Fibroblast of skin of scalp (primary cell): ENCODE data around the gene LAGE3.

Source experiments
- DNase-seq: peaks from one replicate; pipeline ENCODE4 v3.0.0-alpha.2; 2013

LAGE3 gene

DNA sequence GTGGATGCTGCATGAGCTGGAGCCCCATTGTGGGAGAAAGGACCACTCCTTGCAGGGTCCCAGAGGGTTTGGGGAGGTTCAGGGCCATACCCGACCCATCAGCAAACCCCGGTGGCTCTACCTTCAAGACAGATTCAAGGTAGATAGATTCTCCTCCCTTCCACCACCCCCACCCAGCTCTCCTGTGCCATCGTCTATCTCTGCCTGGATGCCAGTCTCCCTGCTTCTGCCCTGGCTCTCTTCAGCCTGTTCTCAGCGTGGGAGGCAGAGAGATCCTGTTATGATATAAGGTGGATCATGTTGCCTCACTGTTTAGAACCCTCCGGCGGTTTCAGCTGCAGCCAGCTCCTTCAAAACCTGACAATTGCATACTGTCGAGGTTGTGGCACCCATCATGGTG lies 5.4 kb downstream of the LAGE3 start:
- DNase-seq, result no peak

DNA sequence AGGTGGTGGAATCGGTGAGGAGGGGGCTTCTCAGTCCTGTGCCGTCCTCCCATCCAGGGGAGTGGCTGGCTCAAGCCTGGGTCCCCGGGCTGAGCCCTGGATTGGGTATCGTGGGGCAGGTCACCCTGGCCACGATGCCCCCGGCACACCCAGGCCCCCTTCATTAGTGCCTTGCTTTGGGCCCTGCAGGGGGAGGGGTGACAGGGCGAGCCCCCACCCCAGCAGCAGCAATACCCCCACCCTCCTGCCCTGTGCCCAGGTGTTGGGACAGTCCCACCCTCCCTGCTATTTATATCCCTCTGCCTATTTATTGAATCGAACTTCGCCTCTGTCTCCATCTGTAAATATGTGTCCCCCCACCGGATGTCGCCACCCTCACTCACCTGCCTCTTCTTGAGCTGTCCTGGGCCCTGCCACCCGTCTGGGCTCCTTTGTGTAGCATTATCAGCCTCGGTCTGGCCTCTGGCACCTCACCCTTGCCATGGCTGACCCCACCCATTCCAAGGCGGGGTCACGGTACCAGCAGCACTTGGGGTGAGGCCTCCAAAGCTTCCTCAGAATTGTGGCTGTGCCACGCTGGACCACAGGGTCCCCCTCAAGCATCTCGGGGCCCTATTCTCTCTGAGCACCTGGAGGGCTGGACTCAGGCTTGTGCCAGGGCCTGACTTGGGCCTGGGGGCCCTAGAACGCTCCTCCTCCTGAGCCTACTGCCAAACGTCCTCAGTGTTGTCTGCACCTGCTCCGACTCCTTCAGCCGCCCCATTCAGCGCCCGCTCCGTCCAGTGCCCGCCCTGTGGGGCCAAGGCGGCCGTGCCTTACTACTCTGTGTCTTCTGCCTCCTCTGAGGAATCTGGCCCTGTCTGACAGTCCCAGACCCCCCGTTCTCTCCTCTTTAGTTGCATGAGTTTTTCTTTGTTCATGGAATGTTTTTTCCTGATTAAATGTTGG lies 6.1 kb downstream of the LAGE3 start:
- no peak for DNase-seq

DNA sequence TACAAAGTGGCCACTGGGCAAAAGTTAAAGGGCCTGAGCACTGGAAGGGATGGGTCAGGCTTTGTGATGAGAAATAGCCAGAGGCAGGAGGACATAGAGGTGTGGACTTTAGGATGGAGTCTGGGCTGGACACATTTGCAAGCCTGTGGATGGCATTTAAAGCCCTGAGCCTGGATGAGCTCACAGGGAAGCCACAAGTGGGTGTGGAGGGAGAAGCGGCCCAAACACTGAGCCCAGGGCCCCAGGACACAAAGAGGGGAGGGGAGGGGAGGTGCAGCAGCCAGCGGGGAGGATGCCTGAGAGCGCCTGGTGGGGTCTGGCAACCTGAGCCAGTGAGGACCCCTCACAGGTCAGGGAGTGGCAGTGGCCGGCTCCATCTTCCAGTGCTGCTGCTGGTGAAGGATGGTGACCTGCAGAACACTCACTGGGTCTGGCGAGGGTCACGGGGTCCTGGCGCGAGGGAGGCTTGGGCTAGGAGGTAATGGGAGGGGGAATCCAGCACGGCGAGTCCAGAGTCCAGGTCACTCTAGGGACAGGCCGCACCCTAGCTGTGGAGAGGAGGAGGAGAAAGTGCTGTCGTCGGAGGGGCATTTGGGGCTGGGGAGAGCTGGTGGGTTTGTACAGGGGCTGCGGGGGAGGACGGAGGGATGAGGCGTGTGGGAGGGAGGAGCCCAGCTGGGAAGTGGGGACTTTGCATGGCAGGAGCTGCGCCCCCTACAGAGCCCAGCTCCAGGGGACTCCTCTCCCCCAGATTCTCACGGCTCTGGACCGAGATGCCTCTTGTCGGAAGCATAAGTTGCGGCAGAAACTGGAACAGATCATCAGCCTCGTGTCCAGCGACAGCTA lies 7.0 kb downstream of the LAGE3 start:
- no peak for DNase-seq

DNA sequence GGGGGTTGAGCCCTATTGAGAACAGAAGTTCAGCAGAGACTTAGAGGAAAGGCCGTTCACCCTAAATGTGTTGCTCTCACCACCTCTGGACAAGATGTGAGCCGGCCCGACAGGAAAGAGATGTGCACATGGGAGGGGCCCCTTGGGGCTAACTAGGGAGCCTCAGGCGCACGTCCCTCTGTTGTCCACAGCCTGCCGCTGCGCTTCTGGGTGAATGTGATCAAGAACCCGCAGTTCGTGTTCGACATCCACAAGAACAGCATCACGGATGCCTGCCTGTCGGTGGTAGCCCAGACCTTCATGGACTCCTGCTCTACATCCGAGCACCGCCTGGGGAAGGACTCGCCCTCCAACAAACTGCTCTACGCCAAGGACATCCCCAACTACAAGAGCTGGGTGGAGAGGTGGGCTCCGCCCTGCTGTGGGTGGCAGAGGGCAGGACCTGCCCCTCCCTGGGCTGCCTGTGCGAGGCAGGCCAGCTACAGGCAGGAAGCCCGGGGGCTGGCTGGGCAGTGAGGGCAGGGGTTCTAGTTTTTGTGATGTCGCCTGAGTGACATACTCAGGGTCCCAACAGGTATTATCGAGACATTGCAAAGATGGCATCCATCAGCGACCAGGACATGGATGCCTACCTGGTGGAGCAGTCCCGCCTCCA lies 8.0 kb downstream of the LAGE3 start:
- no peak for DNase-seq

DNA sequence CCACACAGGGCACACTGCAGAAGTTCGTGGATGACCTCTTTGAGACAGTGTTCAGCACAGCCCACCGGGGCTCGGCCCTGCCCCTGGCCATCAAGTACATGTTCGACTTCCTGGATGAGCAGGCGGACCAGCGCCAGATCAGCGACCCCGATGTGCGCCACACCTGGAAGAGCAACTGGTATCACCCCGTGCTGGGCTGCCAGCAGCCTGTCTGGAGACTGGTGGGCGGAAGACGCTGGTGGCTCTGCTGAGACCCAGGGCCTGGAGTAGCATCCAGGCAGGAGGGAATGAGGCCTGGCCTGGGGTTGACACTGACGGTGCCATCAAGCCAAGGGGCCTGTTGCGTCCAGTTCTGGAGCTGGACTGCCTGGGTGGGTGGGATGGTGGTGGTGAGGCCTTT lies 8.6 kb downstream of the LAGE3 start:
- DNase-seq, result no peak

DNA sequence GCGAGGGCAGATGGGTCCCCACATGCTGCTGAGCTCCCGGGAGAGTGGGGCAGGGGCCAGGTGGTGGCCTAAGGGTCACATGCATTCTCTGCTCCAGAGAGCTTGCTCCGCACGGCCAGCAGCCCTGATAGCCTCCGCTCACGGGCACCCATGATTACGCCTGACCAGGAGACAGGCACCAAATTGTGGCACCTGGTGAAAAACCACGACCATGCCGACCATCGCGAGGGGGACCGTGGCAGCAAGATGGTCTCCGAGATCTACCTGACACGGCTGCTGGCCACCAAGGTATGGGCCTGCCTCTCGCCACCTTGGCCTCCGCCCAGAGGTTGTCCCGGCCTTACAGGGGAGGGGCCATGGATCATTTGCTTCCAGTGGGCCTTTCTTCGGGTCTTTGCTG lies 9.2 kb downstream of the LAGE3 start:
- DNase-seq, result no peak

DNA sequence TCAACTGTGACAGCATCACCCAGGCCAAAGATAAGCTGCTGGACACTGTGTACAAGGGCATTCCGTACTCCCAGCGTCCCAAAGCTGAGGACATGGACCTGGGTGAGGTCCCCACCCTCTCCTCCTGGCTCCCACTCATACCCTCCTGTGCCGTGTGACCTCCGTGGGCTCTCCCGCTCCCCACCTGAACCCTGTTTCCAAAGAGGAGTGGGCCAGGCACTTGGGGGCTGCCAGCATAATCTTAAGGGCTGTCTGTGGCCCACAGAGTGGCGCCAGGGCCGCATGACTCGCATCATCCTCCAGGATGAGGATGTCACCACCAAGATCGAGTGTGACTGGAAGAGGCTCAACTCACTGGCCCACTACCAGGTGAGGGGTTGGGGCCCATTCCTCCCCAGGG lies 10.0 kb downstream of the LAGE3 start:
- DNase-seq, result no peak

DNA sequence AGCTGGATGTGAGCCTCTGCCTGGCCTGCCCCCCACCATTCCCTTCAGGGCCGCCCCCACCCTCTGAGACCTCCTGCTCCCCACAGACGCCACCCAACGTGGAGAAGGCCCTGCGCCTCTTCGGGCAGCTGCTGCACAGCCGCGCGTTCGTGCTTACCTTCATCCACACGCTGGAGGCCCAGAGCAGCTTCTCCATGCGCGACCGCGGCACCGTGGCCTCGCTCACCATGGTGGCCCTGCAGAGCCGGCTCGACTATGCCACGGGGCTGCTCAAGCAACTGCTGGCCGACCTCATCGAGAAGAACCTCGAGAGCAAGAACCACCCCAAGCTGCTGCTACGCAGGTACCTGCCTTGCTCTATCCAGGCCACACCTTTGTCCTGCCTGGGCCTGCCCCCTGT lies 10.9 kb downstream of the LAGE3 start:
- DNase-seq, result no peak

DNA sequence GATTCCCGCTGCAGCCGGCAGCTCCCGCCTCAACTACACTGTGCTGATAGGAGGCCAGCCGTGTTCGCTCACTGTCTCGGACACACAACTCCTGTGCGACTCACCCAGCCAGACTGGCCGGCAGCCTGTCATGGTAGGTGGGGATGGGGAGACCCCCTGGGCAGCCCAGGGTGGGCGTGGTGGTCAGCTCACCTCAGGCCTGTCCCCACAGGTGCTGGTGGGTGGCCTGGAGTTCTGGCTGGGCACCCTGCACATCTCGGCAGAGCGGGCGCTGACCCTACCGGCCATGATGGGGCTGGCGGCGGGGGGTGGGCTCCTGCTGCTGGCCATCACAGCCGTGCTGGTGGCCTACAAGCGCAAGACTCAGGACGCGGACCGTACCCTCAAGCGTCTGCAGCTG lies 11.5 kb downstream of the LAGE3 start:
- DNase-seq, result no peak

DNA sequence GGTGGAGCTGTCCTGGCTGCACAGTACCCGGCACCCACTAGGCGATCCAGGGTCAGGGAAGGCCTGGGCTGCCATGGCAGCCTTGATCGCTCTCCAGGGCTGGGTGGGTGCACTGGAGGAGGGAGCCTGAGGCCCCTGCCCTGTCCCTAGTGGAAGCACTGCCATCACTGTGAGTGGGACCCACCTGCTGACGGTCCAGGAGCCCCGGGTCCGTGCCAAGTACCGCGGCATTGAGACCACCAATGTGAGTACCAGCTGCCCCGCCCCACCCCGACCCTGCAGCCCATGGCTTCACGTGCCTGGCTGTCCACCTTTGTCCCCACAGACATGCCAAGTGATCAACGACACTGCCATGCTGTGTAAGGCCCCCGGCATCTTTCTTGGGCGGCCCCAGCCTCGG lies 12.2 kb downstream of the LAGE3 start:
- DNase-seq, result no peak

DNA sequence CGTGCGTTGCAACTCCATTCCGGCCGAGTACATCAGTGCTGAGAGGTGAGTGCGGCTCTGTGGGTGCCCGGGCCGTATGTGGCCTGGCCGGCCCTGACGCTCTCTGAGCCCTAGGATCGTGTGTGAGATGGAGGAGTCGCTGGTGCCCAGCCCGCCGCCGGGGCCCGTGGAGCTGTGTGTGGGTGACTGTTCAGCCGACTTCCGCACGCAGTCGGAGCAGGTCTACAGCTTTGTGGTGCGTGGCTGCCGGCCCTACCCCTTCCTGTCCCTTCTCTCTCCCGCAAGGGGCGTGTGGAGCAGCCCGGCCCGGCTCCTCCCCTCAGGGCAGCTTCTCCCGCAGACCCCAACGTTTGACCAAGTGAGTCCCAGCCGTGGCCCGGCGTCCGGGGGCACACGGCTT lies 13.0 kb downstream of the LAGE3 start:
- no peak for DNase-seq

DNA sequence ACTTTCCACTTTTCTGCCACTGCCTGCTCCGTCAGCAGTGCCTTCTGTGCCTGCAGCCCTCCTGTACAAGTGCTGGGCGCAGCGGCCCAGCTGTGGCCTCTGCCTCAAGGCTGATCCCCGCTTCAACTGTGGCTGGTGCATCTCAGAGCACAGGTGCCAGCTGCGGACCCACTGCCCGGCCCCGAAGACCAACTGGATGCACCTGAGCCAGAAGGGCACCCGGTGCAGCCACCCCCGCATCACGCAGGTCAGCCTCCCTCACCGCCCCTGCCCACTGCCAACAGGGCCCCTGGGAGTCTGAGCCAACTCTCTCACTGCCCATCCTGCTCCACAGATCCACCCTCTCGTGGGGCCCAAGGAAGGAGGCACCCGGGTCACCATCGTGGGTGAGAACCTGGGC lies 13.5 kb downstream of the LAGE3 start:
- DNase-seq, result no peak

DNA sequence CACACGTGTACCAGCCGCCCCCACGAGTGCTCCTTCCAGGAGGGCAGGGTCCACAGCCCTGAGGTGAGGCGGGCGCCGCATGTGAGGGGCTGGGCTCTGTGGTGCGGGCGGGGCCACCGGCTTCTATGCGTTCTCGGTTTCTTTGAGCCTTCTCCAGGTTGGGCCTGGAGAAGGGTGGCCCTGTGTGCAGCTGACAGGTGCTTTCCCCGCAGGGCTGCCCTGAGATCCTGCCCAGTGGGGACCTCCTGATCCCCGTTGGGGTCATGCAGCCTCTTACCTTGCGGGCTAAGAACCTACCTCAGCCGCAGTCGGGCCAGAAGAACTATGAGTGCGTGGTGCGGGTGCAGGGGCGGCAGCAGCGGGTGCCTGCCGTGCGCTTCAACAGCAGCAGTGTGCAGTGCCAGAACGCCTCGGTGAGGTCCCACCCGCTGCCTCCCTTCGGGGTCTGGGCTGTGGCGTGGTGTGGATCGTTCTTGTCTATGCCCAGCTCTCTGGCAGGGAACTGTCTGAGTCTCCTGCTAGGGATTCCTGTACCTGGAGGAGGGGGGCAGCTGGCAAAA lies 14.2 kb downstream of the LAGE3 start:
- no peak for DNase-seq

DNA sequence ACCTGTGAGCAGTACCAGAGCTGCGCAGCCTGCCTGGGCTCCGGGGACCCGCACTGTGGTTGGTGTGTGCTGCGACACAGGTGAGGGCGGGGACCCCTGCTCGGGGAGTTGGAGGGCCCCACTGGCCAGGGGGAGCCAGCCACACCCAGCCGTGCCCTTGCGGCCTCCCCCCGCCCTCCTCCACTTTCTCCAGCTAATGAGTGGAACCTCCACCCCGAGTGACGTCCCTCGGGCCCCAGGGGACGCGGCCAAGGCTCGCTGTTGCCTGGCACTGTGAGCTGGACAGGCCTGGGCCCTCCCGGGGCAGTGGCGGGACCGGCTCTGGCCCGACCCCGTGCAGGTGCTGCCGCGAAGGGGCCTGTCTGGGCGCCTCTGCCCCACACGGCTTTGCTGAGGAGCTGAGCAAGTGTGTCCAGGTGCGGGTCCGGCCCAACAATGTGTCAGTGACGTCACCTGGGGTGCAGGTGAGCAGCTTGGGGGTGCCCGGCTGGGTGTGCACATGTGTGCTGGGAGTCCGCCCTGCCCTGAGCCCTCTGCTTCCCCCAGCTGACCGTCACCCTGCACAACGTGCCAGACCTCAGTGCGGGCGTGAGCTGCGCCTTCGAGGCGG lies 15.4 kb downstream of the LAGE3 start:
- no peak for DNase-seq

DNA sequence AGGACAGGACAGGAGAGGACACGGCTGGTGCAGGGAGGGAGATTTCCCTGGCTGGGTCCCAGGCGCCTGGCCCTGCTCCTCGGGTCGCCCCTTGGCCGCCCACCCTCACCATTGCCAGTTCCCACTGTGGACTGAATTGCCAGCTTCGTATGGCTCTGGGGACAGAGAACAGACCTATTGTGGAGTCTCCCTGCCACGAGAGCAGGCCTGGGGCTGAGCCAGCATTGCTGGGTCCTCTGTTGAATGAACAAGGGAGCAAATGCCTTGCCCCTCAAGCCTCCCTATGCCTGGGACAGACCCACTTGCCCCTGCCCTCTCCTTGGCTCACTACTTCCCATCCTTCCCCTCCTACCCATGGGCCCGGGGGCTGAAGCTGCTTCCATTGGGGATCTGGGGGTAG lies 16.7 kb downstream of the LAGE3 start:
- DNase-seq, result no peak

DNA sequence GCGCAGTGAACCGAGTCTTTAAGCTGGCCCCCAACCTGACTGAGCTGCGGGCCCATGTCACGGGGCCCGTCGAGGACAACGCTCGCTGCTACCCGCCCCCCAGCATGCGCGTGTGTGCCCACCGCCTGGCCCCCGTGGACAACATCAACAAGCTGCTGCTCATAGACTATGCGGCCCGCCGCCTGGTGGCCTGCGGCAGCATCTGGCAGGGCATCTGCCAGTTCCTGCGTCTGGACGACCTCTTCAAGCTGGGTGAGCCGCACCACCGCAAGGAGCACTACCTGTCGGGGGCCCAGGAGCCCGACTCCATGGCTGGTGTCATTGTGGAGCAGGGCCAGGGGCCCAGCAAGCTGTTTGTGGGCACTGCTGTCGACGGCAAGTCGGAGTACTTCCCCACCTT lies 18.8 kb downstream of the LAGE3 start:
- DNase-seq, result no peak

DNA sequence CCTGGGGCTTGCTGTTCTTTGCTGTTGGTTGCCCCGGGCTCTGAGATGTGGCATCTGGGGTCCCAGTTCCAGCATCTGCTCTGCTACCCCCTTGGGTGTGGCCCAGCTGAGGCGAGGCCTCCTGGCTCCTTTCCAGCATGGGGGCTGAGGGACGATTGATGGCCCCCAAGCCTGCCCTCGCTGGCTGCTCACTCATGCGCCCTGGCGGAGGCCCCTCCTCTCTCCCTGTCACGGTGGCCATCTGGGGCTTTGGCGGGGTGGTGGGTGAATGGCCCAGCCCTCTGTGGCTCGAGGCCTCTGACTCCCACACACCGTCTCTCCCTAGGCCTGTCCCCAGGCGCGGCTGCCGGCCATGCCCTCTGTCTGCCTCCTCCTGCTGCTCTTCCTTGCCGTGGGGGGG lies 19.2 kb downstream of the LAGE3 start:
- no peak for DNase-seq

DNA sequence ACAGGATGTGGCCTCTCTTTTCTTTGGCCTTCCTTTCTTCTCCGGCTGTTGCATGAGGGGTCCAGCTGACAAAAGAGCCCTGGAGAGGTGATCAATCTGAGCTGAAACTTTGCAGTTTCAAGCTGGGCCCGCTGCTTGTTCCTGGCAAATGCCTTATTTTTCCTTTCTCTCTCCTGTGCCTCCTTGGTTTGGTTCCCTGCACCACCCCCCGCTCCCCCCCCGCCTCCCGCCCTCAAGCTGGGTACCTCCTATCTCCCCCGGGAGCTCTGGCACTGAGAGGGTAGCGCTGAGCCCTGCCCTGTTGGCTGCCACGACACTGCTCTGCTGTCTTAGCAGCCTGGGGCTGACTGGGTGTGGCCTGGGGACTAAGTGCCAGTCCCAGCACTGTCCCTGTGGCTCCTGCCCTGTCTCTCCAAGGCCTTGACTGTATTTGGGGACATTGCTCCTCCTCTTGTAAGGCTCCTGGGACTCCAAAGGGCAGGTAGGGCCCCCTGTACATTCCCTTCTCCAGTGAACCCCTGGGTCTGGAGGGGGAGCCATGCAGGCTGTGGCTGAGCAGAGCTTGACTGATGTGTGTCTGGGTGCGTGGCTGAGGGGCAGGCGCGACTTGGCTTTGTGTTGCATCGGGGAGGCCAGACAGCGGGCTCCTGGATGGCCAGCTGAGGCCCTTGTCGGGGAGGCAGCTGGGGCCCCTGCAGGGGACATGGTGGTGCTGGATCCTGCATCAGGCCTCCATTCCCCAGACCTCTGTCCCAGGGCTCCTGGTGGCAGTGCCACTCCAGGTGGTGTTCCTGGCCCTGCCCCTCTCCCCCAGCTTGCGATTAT lies 19.9 kb downstream of the LAGE3 start:
- DNase-seq, result peak; percentile 37

DNA sequence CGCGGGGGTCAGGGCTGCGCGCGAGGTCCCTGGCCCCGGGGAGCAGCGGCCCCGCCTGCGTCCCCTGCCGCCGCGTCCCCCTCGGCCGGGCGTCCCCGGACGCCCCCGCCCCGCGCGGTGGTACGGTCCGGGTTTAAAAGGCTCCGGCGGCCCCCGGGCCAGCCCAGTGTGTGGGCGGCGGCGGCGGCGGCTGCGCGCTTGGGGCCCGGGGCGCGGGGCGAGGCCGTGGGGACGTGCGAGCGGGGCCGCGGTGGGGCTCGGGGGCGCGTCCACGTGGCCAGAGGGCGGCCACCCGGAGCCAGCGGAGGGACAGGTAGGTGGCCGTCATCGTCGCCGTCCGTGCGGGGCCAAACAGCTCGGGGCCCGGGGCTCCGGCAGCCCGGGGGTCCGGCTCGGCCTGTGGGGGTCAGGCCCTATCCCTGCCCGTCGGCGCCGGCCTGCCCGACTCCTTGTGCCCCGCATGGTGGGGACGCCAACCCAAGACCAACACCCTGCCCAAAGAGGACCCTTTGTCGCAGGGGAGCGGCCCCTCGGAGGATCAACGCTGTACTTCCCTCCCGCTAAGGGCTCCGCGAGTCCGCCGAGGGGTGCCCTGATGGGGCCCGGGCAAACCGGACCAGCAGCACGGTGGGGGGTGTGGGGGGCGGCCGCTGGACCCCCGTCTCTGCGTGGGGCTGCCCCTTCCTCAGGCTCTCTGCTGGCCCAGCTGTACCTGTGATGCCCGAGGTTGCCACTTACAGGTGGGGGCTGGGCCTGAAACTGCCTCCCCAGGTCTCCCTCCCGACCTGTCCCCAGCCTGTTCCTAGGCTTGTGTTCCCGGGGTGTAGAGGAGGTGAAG lies 20.7 kb downstream of the LAGE3 start, which contains the start of gene PLXNA3:
PLXNA3 (plus strand) TSS at position 166 of the 838 bp plus-strand sequence. CDS start 1,903 bp downstream, outside the sequence.
- DNase-seq, result peak; percentile 58

DNA sequence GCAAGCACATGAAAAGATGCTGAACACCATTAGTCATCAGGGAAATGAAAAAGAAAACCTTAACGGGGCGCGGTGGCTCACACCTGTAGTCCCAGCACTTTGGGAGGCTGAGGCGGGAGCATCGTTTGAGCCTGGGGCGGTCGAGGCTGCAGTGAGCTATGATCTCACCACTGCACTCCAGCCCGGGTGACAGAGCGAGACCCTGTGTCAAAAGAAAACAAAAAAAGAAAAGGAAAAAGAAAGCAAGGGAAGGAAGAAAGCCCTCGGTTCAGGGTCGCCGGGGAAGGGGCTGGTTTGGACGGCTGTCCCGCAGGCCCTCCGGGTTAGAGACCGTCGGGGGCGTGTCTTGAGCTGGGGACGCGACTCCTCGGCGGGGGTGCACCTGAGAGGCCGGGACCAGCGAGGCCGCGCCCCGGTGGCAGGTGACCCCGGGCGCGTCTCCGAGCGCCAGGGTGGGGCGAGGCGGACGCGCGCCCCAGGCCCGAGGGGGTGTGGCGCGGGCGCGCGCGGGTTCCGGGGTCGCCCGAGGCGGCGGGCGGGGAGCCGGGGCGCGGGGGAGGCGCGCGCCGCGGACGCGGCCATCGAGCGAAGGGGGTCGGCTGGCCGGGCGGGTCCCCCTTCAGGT lies 21.5 kb downstream of the LAGE3 start:
- peak; percentile 15 for DNase-seq
